Endothelial cell of umbilical vein (primary cell): ENCODE data around the gene EZR. TPM values are rescaled to one million over a fixed set of nuclear protein-coding genes. Genes with fewer than 3 reads are reported as not detected.
A peak's percentile ranks its signal among the peaks of the same experiment; 100 is the strongest.

Experiments
- BruUV-seq: library from RNA; stranded (reverse); fragments of 400-500 nt; replicated peaks from 2 replicates; lab custom pipeline; 2021; lab: Mats Ljungman, UMichigan
- CTCF ChIA-PET: fragments of 300-600, 350-600 bp; sonication (Branson Sonifier 250); formaldehyde crosslinking; loops from one replicate; lab custom pipeline; 2021; ENCODE audit warnings: antibody characterized with exemption, inconsistent platforms; lab: Charles Lee
- POLR2A ChIA-PET: fragments of 300-600, 350-600 bp; sonication (Branson Sonifier 250); formaldehyde crosslinking; loops from one replicate; lab custom pipeline; 2021; ENCODE audit warnings: antibody characterized with exemption, inconsistent platforms; lab: Charles Lee
- DNase-seq: peaks from one replicate; pipeline ENCODE4 v3.0.0-alpha.2; 2011; ENCODE audit warnings: low read depth, low spot score
- FAIRE-seq: peaks from 2 replicates; lab custom pipeline; 2011; peaks lifted over from hg19 to GRCh38; lab: Jason Lieb, UNC
- H2AFZ ChIP-seq: 2 replicates; pipeline ENCODE4 v1.6.0; 2012; ENCODE audit warnings: low read depth, low read length, control low read depth, inconsistent platforms
- H3K27ac ChIP-seq: 2 replicates; pipeline ENCODE4 v1.5.1; 2011; ENCODE audit warnings: low read depth, mild to moderate bottlenecking, control low read depth, low read length, moderate library complexity; ENCODE audit not compliant: insufficient read depth
- H3K27me3 ChIP-seq, 2 experiments: 2 replicates each; pipeline versions ENCODE4 v1.6.0 to v1.6.1; 2011; ENCODE audit warnings: low read length in 2 of 2, mixed read lengths in 1 of 2; ENCODE audit not compliant: control insufficient read depth in 2 of 2, insufficient read depth in 2 of 2
- H3K36me3 ChIP-seq, 2 experiments: 2 replicates in 1 of 2; 3 replicates in 1 of 2; pipeline ENCODE4 v1.5.1; 2011; ENCODE audit warnings: low read length in 2 of 2, mild to moderate bottlenecking in 1 of 2, moderate library complexity in 1 of 2; ENCODE audit not compliant: control insufficient read depth in 2 of 2, insufficient read depth in 2 of 2; ENCODE audit errors: extremely low read depth in 1 of 2
- H3K4me1 ChIP-seq: 3 replicates; pipeline ENCODE4 v1.5.1; 2011; ENCODE audit warnings: mild to moderate bottlenecking, low read length; ENCODE audit not compliant: control insufficient read depth, insufficient read depth; ENCODE audit errors: extremely low read depth
- H3K4me2 ChIP-seq: 2 replicates; pipeline ENCODE4 v1.6.1; 2011; ENCODE audit warnings: low read length, control low read depth, mixed read lengths; ENCODE audit not compliant: insufficient read depth
- H3K4me3 ChIP-seq, 3 experiments: fragments of 200-600 bp in 1 of 3; sonication (generic), shearing (Covaris generic) in 1 of 3; replicated peaks in 1 of 3; 2 replicates each; pipeline ENCODE4 v1.5.1; 2011 to 2016; ENCODE audit warnings: control low read depth in 3 of 3, low read length in 3 of 3, mild to moderate bottlenecking in 2 of 3, inconsistent platforms in 1 of 3, low read depth in 1 of 3, moderate library complexity in 1 of 3; ENCODE audit not compliant: insufficient read depth in 1 of 3
- H3K79me2 ChIP-seq: 2 replicates; pipeline ENCODE4 v1.6.0; 2012; ENCODE audit warnings: low read length, inconsistent platforms; ENCODE audit not compliant: control insufficient read depth, insufficient read depth
- H3K9ac ChIP-seq: replicated peaks from 2 replicates; pipeline ENCODE3; 2011; ENCODE audit warnings: low read length, control low read depth; ENCODE audit not compliant: insufficient read depth; ENCODE audit errors: extremely low read depth
- H3K9me1 ChIP-seq: replicated peaks from 3 replicates; pipeline ENCODE4 v1.6.0; 2011; ENCODE audit warnings: mild to moderate bottlenecking, low read length; ENCODE audit not compliant: control insufficient read depth, insufficient read depth; ENCODE audit errors: extremely low read depth
- H3K9me3 ChIP-seq: replicated peaks from 2 replicates; pipeline ENCODE4 v1.5.1; 2012; ENCODE audit warnings: low read length, inconsistent platforms; ENCODE audit not compliant: control insufficient read depth, insufficient read depth
- H4K20me1 ChIP-seq: replicated peaks from 2 replicates; pipeline ENCODE3; 2011; ENCODE audit warnings: mild to moderate bottlenecking, low read length; ENCODE audit not compliant: control insufficient read depth, insufficient read depth; ENCODE audit errors: extremely low read depth
- EZH2 ChIP-seq: IDR thresholded peaks from 2 replicates; pipeline ENCODE4 v1.6.1; 2012; ENCODE audit warnings: borderline replicate concordance, low read depth, mild to moderate bottlenecking, moderate library complexity, low read length, inconsistent platforms; ENCODE audit not compliant: severe bottlenecking
- FOS ChIP-seq: IDR thresholded peaks from 2 replicates; pipeline ENCODE4 v1.6.1; 2011; ENCODE audit warnings: mild to moderate bottlenecking, low read length, moderate library complexity, borderline replicate concordance; ENCODE audit not compliant: insufficient read depth
- GATA2 ChIP-seq: IDR thresholded peaks from 2 replicates; pipeline ENCODE4 v1.7.0; 2011; ENCODE audit warnings: low read depth, mild to moderate bottlenecking, moderate library complexity, mixed read lengths, low read length; ENCODE audit not compliant: insufficient read length, insufficient read depth
- JUN ChIP-seq: IDR thresholded peaks from 2 replicates; pipeline ENCODE4 v1.6.1; 2011; ENCODE audit warnings: borderline replicate concordance, low read depth; ENCODE audit not compliant: insufficient read length, insufficient read depth
- MAX ChIP-seq: IDR thresholded peaks from 2 replicates; pipeline ENCODE4 v1.6.1; 2011; ENCODE audit not compliant: insufficient read depth, insufficient read length
- MYC ChIP-seq: IDR thresholded peaks from one replicate; pipeline ENCODE4 v1.6.1; 2011; ENCODE audit warnings: mild to moderate bottlenecking, low read depth, low read length
- POLR2A ChIP-seq: IDR thresholded peaks from 2 replicates; pipeline ENCODE4 v1.6.1; 2012; ENCODE audit warnings: low read depth, mild to moderate bottlenecking, control low read depth, low read length
- POLR2AphosphoS5 ChIP-seq: IDR thresholded peaks from 2 replicates; pipeline ENCODE4 v1.6.1; 2012; ENCODE audit warnings: low read depth, mild to moderate bottlenecking, control low read depth, low read length, moderate library complexity; ENCODE audit not compliant: insufficient read depth
- dilution Hi-C: fragments of 300-500 bp; cut with MboI; formaldehyde crosslinking; loops from one replicate; pipeline ENCODE4 v1.15.0; 2019; ENCODE audit warnings: low sequenced_read_pairs; ENCODE audit not compliant: extremely low pct_ligation_motif_present
- intact Hi-C: fragments of 100-400 bp; cut with micrococcal nuclease; formaldehyde crosslinking; loops from one replicate; pipeline ENCODE4 v1.10.0; 2022
- polyA plus RNA-seq, 4 experiments: library from polyadenylated mRNA; depleted of rRNA in 3 of 4; stranded (reverse) in 3 of 4; unstranded in 1 of 4; fragments of >200 nt; gene quantifications; 2 replicates each; pipeline versions ENCODE4 v1.2.1 to v1.2.3, GENCODE V29; 2011 to 2012; ENCODE audit warnings: missing spikeins in 1 of 4
- total RNA-seq: library from RNA; stranded (reverse); gene quantifications from 2 replicates; pipeline ENCODE4 v1.2.3, GENCODE V29; 2021
- TF ChIP-seq, protein P1 (sequence below), 2 donors: IDR thresholded peaks; 1 replicate in 1 of 2; 2 replicates in 1 of 2; pipeline ENCODE4 v1.5.1; 2011; ENCODE audit warnings: low read length in 2 of 2, mild to moderate bottlenecking in 2 of 2, moderate library complexity in 2 of 2, control low read depth in 1 of 2, inconsistent platforms in 1 of 2, low read depth in 1 of 2; ENCODE audit not compliant: insufficient read depth in 1 of 2; ENCODE audit errors: extremely low read depth in 1 of 2

The EZR gene
- total and polyA plus RNA-seq, 2 donors (not counting 3 experiments of a cell fraction or from before 2014, with no cell fraction given), result 58.5 to 108 TPM

GRCh38 chr6:158816329-158816728 is 2.8 kb downstream of the EZR start:
- peaks cover 16% of the 10 kb centered on the region for H3K4me1 ChIP-seq
- intact Hi-C loops (loop anchor here (2.0 kb wide), 1 partner anchor 18 kb away; no protein-coding TSS in a partner anchor), dilution Hi-C loops (no loop called here)
- peaks cover 0 to 4% of the 10 kb centered on the region in 2 experiments for H3K36me3 ChIP-seq
- H3K9me1 ChIP-seq, result no peaks in the 10 kb centered on the region
- H3K9ac ChIP-seq, result no peak overlapping the region
- ChIA-PET POLR2A (no interaction called here), CTCF (no interaction called here)
- no peak overlapping the region for H3K4me3 ChIP-seq
- no peak overlapping the region for H3K27ac ChIP-seq
- H2AFZ ChIP-seq, result no peak overlapping the region
- no peaks in the 10 kb centered on the region for H3K9me3 ChIP-seq
- no peaks in the 10 kb centered on the region for H3K27me3 ChIP-seq
- TF ChIP-seq EZH2 (no peak), GATA2 (no peak), FOS (no peak), MYC (no peak), JUN (no peak), POLR2AphosphoS5 (no peak), POLR2A (no peak), MAX (no peak)
- TF ChIP-seq, protein P1, sequence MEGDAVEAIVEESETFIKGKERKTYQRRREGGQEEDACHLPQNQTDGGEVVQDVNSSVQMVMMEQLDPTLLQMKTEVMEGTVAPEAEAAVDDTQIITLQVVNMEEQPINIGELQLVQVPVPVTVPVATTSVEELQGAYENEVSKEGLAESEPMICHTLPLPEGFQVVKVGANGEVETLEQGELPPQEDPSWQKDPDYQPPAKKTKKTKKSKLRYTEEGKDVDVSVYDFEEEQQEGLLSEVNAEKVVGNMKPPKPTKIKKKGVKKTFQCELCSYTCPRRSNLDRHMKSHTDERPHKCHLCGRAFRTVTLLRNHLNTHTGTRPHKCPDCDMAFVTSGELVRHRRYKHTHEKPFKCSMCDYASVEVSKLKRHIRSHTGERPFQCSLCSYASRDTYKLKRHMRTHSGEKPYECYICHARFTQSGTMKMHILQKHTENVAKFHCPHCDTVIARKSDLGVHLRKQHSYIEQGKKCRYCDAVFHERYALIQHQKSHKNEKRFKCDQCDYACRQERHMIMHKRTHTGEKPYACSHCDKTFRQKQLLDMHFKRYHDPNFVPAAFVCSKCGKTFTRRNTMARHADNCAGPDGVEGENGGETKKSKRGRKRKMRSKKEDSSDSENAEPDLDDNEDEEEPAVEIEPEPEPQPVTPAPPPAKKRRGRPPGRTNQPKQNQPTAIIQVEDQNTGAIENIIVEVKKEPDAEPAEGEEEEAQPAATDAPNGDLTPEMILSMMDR (IDR thresholded peaks at IDR 0.05; ENCODE audit: extremely low read depth in 1 of 2, insufficient read depth in 1 of 2, low read depth in 1 of 2, low read length in 2 of 2), result no peak
- no peaks in the 10 kb centered on the region for H4K20me1 ChIP-seq
- no TSS peak for BruUV-seq
- DNase-seq (no peak), FAIRE-seq (no peak)
- peaks cover 67% of the 10 kb centered on the region for H3K79me2 ChIP-seq
- peak overlapping the region; percentile 80 for H3K4me2 ChIP-seq
